HG02610 (cell line): Measurements from ENCODE around the gene FBP2.
"Not testable (repeated sequence)": the region's sequence is repeated elsewhere in the genome, so short reads cannot be mapped to it uniquely, and the experiment has no call there.

Experiments
- ATAC-seq: cut with Tn5 transposase; IDR thresholded peaks from one replicate; pipeline ENCODE4 v1.9.1; 2021; ENCODE audit warnings: mild to moderate bottlenecking, moderate library complexity; ENCODE audit not compliant: unreplicated experiment

Gene FBP2

GRCh38 chr9:94607423-94607691 is 13.7 kb upstream of the FBP2 start:
- no peak for ATAC-seq

GRCh38 chr9:94606646-94607422 is 13.2 kb upstream of the FBP2 start:
- ATAC-seq: no peak

- ATAC-seq: no peak
Observed at GRCh38 chr9:94603259-94604160, 9.9 kb upstream of the FBP2 start.

GRCh38 chr9:94602666-94603065 is 9.0 kb upstream of the FBP2 start:
- ATAC-seq: no peak

GRCh38 chr9:94600715-94601114 is 7.1 kb upstream of the FBP2 start:
- no peak for ATAC-seq

- no peak for ATAC-seq
Observed at GRCh38 chr9:94600258-94600657, 6.6 kb upstream of the FBP2 start.

- no peak for ATAC-seq
Observed at GRCh38 chr9:94599102-94599501, 5.5 kb upstream of the FBP2 start.

- not testable (repeated sequence) for ATAC-seq
Observed at GRCh38 chr9:94592683-94593082, 941 bp downstream of the FBP2 start.

- no peak for ATAC-seq
Observed at GRCh38 chr9:94591876-94592275, 1.7 kb downstream of the FBP2 start.

- not testable (repeated sequence) for ATAC-seq
Observed at GRCh38 chr9:94591046-94591545, 2.5 kb downstream of the FBP2 start.

- ATAC-seq: no peak
Observed at GRCh38 chr9:94588681-94589080, 4.9 kb downstream of the FBP2 start.

- ATAC-seq: no peak
Observed at GRCh38 chr9:94586814-94587213, 6.8 kb downstream of the FBP2 start.

- no peak for ATAC-seq
Observed at GRCh38 chr9:94586316-94586715, 7.3 kb downstream of the FBP2 start.

- no peak for ATAC-seq
Observed at GRCh38 chr9:94584555-94584954, 9.1 kb downstream of the FBP2 start.

GRCh38 chr9:94581728-94582127 is 11.9 kb downstream of the FBP2 start:
- ATAC-seq: no peak

GRCh38 chr9:94577571-94577970 is 16.1 kb downstream of the FBP2 start:
- ATAC-seq: no peak

- ATAC-seq: no peak
Observed at GRCh38 chr9:94577036-94577435, 16.6 kb downstream of the FBP2 start.

GRCh38 chr9:94576131-94576530 is 17.5 kb downstream of the FBP2 start:
- ATAC-seq: no peak

GRCh38 chr9:94568972-94569712 is 24.5 kb downstream of the FBP2 start:
- ATAC-seq: no peak

GRCh38 chr9:94568250-94568889 is 25.3 kb downstream of the FBP2 start:
- no peak for ATAC-seq

- no peak for ATAC-seq
Observed at GRCh38 chr9:94567271-94567670, 26.4 kb downstream of the FBP2 start.
